ENCODE data around the gene SPATA31C1.
A peak's percentile ranks its signal among the peaks of the same experiment; 100 is the strongest.

Gene SPATA31C1

GRCh38 chr9:87957839-87958238 lies 40.1 kb downstream of the SPATA31C1 start:
- no peaks in the 10 kb centered on the region for H3K36me3 ChIP-seq (ENCODE audit: control insufficient read depth in 1 of 2, insufficient read depth in 2 of 2, low read length in 2 of 2)
- no peaks in the 10 kb centered on the region for H3K27me3 ChIP-seq (ENCODE audit: control insufficient read depth in 1 of 2, insufficient read depth in 2 of 2, low read length in 2 of 2)
- H3K4me3 ChIP-seq (ENCODE audit: low read depth in 1 of 2, low read length in 2 of 2): no peak overlapping the region
- H3K27ac ChIP-seq (ENCODE audit: low read depth, low read length): no peak overlapping the region
- peaks cover 12 to 22% of the 10 kb centered on the region in 2 donors for H3K4me1 ChIP-seq (ENCODE audit: control insufficient read depth in 1 of 2, insufficient read depth in 2 of 2, low read length in 2 of 2)
- H3K9me3 ChIP-seq (ENCODE audit: control insufficient read depth in 1 of 2, low read length in 2 of 2): peaks cover 0 to 3% of the 10 kb centered on the region in 2 donors
- H3K9ac ChIP-seq (ENCODE audit: low read depth in 1 of 2, low read length in 2 of 2): no peak overlapping the region

GRCh38 chr9:87958591-87958990 lies 40.8 kb downstream of the SPATA31C1 start:
- Histone ChIP-seq H3K9ac (ENCODE audit: low read depth in 1 of 2, low read length in 2 of 2) (no peak overlapping the region), H3K4me1 (ENCODE audit: control insufficient read depth in 1 of 2, insufficient read depth in 2 of 2, low read length in 2 of 2) (peaks cover 12 to 22% of the 10 kb centered on the region in 2 donors), H3K4me3 (ENCODE audit: low read depth in 1 of 2, low read length in 2 of 2) (no peak overlapping the region), H3K27ac (ENCODE audit: low read depth, low read length) (no peak overlapping the region), H3K9me3 (ENCODE audit: control insufficient read depth in 1 of 2, low read length in 2 of 2) (peaks cover 0 to 3% of the 10 kb centered on the region in 2 donors), H3K36me3 (ENCODE audit: control insufficient read depth in 1 of 2, insufficient read depth in 2 of 2, low read length in 2 of 2) (no peaks in the 10 kb centered on the region), H3K27me3 (ENCODE audit: control insufficient read depth in 1 of 2, insufficient read depth in 2 of 2, low read length in 2 of 2) (no peaks in the 10 kb centered on the region)

GRCh38 chr9:87959916-87960581 lies 42.3 kb downstream of the SPATA31C1 start:
- no peaks in the 10 kb centered on the region for H3K36me3 ChIP-seq (ENCODE audit: control insufficient read depth in 1 of 2, insufficient read depth in 2 of 2, low read length in 2 of 2)

GRCh38 chr9:87963770-87964169 lies 46.0 kb downstream of the SPATA31C1 start:
- no peak overlapping the region for H3K4me3 ChIP-seq (ENCODE audit: low read depth in 1 of 2, low read length in 2 of 2)
- no peaks in the 10 kb centered on the region for H3K27me3 ChIP-seq (ENCODE audit: control insufficient read depth in 1 of 2, insufficient read depth in 2 of 2, low read length in 2 of 2)
- H3K4me1 ChIP-seq (ENCODE audit: control insufficient read depth in 1 of 2, insufficient read depth in 2 of 2, low read length in 2 of 2): peaks cover 12 to 22% of the 10 kb centered on the region in 2 donors
- H3K9ac ChIP-seq (ENCODE audit: low read depth in 1 of 2, low read length in 2 of 2): no peak overlapping the region
- H3K27ac ChIP-seq (ENCODE audit: low read depth, low read length): no peak overlapping the region
- peaks cover 5 to 20% of the 10 kb centered on the region in 2 donors for H3K36me3 ChIP-seq (ENCODE audit: control insufficient read depth in 1 of 2, insufficient read depth in 2 of 2, low read length in 2 of 2)
- peaks cover 0 to 3% of the 10 kb centered on the region in 2 donors for H3K9me3 ChIP-seq (ENCODE audit: control insufficient read depth in 1 of 2, low read length in 2 of 2)

More at GRCh38 chr9:87959916-87960581, 42.3 kb downstream of the SPATA31C1 start:
- Histone ChIP-seq H3K4me3 (ENCODE audit: low read depth in 1 of 2, low read length in 2 of 2) (no peak overlapping the region), H3K27me3 (ENCODE audit: control insufficient read depth in 1 of 2, insufficient read depth in 2 of 2, low read length in 2 of 2) (no peaks in the 10 kb centered on the region), H3K9ac (ENCODE audit: low read depth in 1 of 2, low read length in 2 of 2) (no peak overlapping the region), H3K9me3 (ENCODE audit: control insufficient read depth in 1 of 2, low read length in 2 of 2) (peaks cover 0 to 3% of the 10 kb centered on the region in 2 donors), H3K4me1 (ENCODE audit: control insufficient read depth in 1 of 2, insufficient read depth in 2 of 2, low read length in 2 of 2) (peaks cover 12 to 22% of the 10 kb centered on the region in 2 donors), H3K27ac (ENCODE audit: low read depth, low read length) (peak overlapping the region; percentile 5)

GRCh38 chr9:87964826-87965225 lies 47.1 kb downstream of the SPATA31C1 start:
- Histone ChIP-seq H3K4me1 (ENCODE audit: control insufficient read depth in 1 of 2, insufficient read depth in 2 of 2, low read length in 2 of 2) (peaks cover 12 to 16% of the 10 kb centered on the region in 2 donors), H3K27me3 (ENCODE audit: control insufficient read depth in 1 of 2, insufficient read depth in 2 of 2, low read length in 2 of 2) (no peaks in the 10 kb centered on the region), H3K4me3 (ENCODE audit: low read depth in 1 of 2, low read length in 2 of 2) (no peak overlapping the region), H3K9ac (ENCODE audit: low read depth in 1 of 2, low read length in 2 of 2) (no peak overlapping the region), H3K36me3 (ENCODE audit: control insufficient read depth in 1 of 2, insufficient read depth in 2 of 2, low read length in 2 of 2) (peaks cover 16 to 28% of the 10 kb centered on the region in 2 donors), H3K27ac (ENCODE audit: low read depth, low read length) (no peak overlapping the region), H3K9me3 (ENCODE audit: control insufficient read depth in 1 of 2, low read length in 2 of 2) (no peaks in the 10 kb centered on the region)

GRCh38 chr9:87968155-87968554 lies 50.4 kb downstream of the SPATA31C1 start:
- H3K9ac ChIP-seq (ENCODE audit: low read depth in 1 of 2, low read length in 2 of 2): no peak overlapping the region

GRCh38 chr9:87970602-87971001 lies 52.8 kb downstream of the SPATA31C1 start:
- H3K9ac ChIP-seq (ENCODE audit: low read depth in 1 of 2, low read length in 2 of 2): no peak overlapping the region
- H3K36me3 ChIP-seq (ENCODE audit: control insufficient read depth in 1 of 2, insufficient read depth in 2 of 2, low read length in 2 of 2): peaks cover 18 to 42% of the 10 kb centered on the region in 2 donors
- H3K27me3 ChIP-seq (ENCODE audit: control insufficient read depth in 1 of 2, insufficient read depth in 2 of 2, low read length in 2 of 2): no peaks in the 10 kb centered on the region
- peaks cover 7 to 11% of the 10 kb centered on the region in 2 donors for H3K4me1 ChIP-seq (ENCODE audit: control insufficient read depth in 1 of 2, insufficient read depth in 2 of 2, low read length in 2 of 2)
- H3K27ac ChIP-seq (ENCODE audit: low read depth, low read length): no peak overlapping the region
- H3K9me3 ChIP-seq (ENCODE audit: control insufficient read depth in 1 of 2, low read length in 2 of 2): no peaks in the 10 kb centered on the region
- no peak overlapping the region for H3K4me3 ChIP-seq (ENCODE audit: low read depth in 1 of 2, low read length in 2 of 2)

More at GRCh38 chr9:87968155-87968554, 50.4 kb downstream of the SPATA31C1 start:
- no peak overlapping the region for H3K27ac ChIP-seq (ENCODE audit: low read depth, low read length)
- H3K4me3 ChIP-seq (ENCODE audit: low read depth in 1 of 2, low read length in 2 of 2): no peak overlapping the region
- peaks cover 18 to 42% of the 10 kb centered on the region in 2 donors for H3K36me3 ChIP-seq (ENCODE audit: control insufficient read depth in 1 of 2, insufficient read depth in 2 of 2, low read length in 2 of 2)
- no peaks in the 10 kb centered on the region for H3K27me3 ChIP-seq (ENCODE audit: control insufficient read depth in 1 of 2, insufficient read depth in 2 of 2, low read length in 2 of 2)
- H3K9me3 ChIP-seq (ENCODE audit: control insufficient read depth in 1 of 2, low read length in 2 of 2): no peaks in the 10 kb centered on the region
- H3K4me1 ChIP-seq (ENCODE audit: control insufficient read depth in 1 of 2, insufficient read depth in 2 of 2, low read length in 2 of 2): peaks cover 0 to under 1% of the 10 kb centered on the region in 2 donors

- Histone ChIP-seq H3K36me3 (ENCODE audit: control insufficient read depth in 1 of 2, insufficient read depth in 2 of 2, low read length in 2 of 2) (peaks cover 13 to 28% of the 10 kb centered on the region in 2 donors), H3K4me1 (ENCODE audit: control insufficient read depth in 1 of 2, insufficient read depth in 2 of 2, low read length in 2 of 2) (peaks cover 7 to 11% of the 10 kb centered on the region in 2 donors), H3K27me3 (ENCODE audit: control insufficient read depth in 1 of 2, insufficient read depth in 2 of 2, low read length in 2 of 2) (no peaks in the 10 kb centered on the region), H3K9ac (ENCODE audit: low read depth in 1 of 2, low read length in 2 of 2) (no peak overlapping the region), H3K27ac (ENCODE audit: low read depth, low read length) (no peak overlapping the region), H3K9me3 (ENCODE audit: control insufficient read depth in 1 of 2, low read length in 2 of 2) (no peaks in the 10 kb centered on the region), H3K4me3 (ENCODE audit: low read depth in 1 of 2, low read length in 2 of 2) (peak overlapping the region in 1 of 2 donors; percentile 91)
Measured at GRCh38 chr9:87973122-87973521, 55.4 kb downstream of the SPATA31C1 start.

All from duodenal mucosa (tissue), 2 donors.